Hepatocyte (in vitro differentiated cells): ENCODE data around the gene DHRS1. TPM values are rescaled to one million over a fixed set of nuclear protein-coding genes. Genes with fewer than 3 reads are reported as not detected.

ENCODE experiments used
- DNase-seq: peaks from one replicate; pipeline ENCODE4 v3.0.0-alpha.2; 2016; ENCODE audit warnings: low spot score
- H2AFZ ChIP-seq: fragments of 200-600 bp; sonication (generic); 2 replicates; pipeline ENCODE4 v1.6.0; 2016; ENCODE audit warnings: antibody characterized with exemption, mild to moderate bottlenecking
- H3K27ac ChIP-seq: fragments of 200-600 bp; sonication (generic); 2 replicates; pipeline ENCODE4 v1.5.1; 2016; ENCODE audit warnings: mild to moderate bottlenecking
- H3K27me3 ChIP-seq: fragments of 200-600 bp; sonication (generic); 2 replicates; pipeline ENCODE4 v1.6.1; 2016
- H3K36me3 ChIP-seq: fragments of 200-600 bp; sonication (generic); replicated peaks from 2 replicates; pipeline ENCODE4 v1.5.1; 2016; ENCODE audit warnings: low read depth; ENCODE audit not compliant: insufficient read depth
- H3K4me1 ChIP-seq: fragments of 200-600 bp; sonication (generic); 2 replicates; pipeline ENCODE4 v1.5.1; 2016; ENCODE audit warnings: mild to moderate bottlenecking, moderate library complexity; ENCODE audit not compliant: insufficient read depth
- H3K4me2 ChIP-seq: fragments of 200-600 bp; sonication (generic); 2 replicates; pipeline ENCODE4 v1.6.0; 2016
- H3K4me3 ChIP-seq: fragments of 200-600 bp; sonication (generic); 2 replicates; pipeline ENCODE4 v1.5.1; 2016; ENCODE audit warnings: mild to moderate bottlenecking
- H3K79me2 ChIP-seq: fragments of 200-600 bp; sonication (generic); 2 replicates; pipeline ENCODE4 v1.6.0; 2017; ENCODE audit warnings: mild to moderate bottlenecking
- H3K9me2 ChIP-seq: fragments of 200-600 bp; sonication (generic); replicated peaks from 2 replicates; pipeline ENCODE4 v1.6.0; 2017; ENCODE audit warnings: mild to moderate bottlenecking; ENCODE audit not compliant: insufficient read depth
- H3K9me3 ChIP-seq: fragments of 200-600 bp; sonication (generic); 2 replicates; pipeline ENCODE4 v1.5.1; 2016; ENCODE audit warnings: low read depth, mild to moderate bottlenecking
- H4K20me1 ChIP-seq: fragments of 200-600 bp; sonication (generic); 2 replicates; pipeline ENCODE4 v1.6.0; 2016; ENCODE audit warnings: mild to moderate bottlenecking; ENCODE audit not compliant: insufficient read depth, poor library complexity, severe bottlenecking
- CTCF ChIP-seq: fragments of 200-600 bp; sonication (generic); IDR thresholded peaks from 2 replicates; pipeline ENCODE4 v1.5.1; 2016; ENCODE audit warnings: antibody characterized with exemption, mild to moderate bottlenecking; ENCODE audit not compliant: poor library complexity
- EZH2 ChIP-seq: fragments of 200-600 bp; sonication (generic); IDR thresholded peaks from 2 replicates; pipeline ENCODE4 v1.6.1; 2016; ENCODE audit warnings: antibody characterized with exemption, mild to moderate bottlenecking, borderline replicate concordance
- EZH2phosphoT487 ChIP-seq: fragments of 200-600 bp; sonication (generic); IDR thresholded peaks from one replicate; pipeline ENCODE4 v1.6.1; 2018; ENCODE audit warnings: antibody characterized with exemption, mild to moderate bottlenecking, low read depth, moderate library complexity; ENCODE audit not compliant: unreplicated experiment, severe bottlenecking
- WGBS: methylation state at CpG from one replicate; pipeline ENCODE4 v1.1.6; 2016; ENCODE audit warnings: low lambda C conversion rate; ENCODE audit errors: missing lambda C conversion rate; 5-methylcytosine and 5-hydroxymethylcytosine counted together
- polyA plus RNA-seq: library from polyadenylated mRNA; unstranded; fragments of >200 nt; fragmentation: Nextera tagmentation; extraction: Ambion mirVana; gene quantifications from 2 replicates; pipeline ENCODE4 v1.2.1, GENCODE V29; 2016
- total RNA-seq: library from RNA; depleted of rRNA; stranded (reverse); fragments of >200 nt; gene quantifications from 2 replicates; pipeline ENCODE4 v1.2.3, GENCODE V29; 2014

The DHRS1 gene
- total and polyA plus RNA-seq, 2 experiments from 2014 or later = 23.0 to 39.5 TPM

GRCh38 chr14:24311837-24312615 is 12.4 kb upstream of the DHRS1 start:
- DNase-seq = no peak
- H4K20me1 ChIP-seq = no peaks in the 10 kb centered on the region
- H2AFZ ChIP-seq = no peak overlapping the region
- WGBS = 91% methylated on average over 1 of the region's 1 CpG
- no peak overlapping the region for H3K4me2 ChIP-seq
- TF ChIP-seq EZH2 = no peak
- no peak for TF ChIP-seq CTCF
- no peak for TF ChIP-seq EZH2phosphoT487
- H3K27me3 ChIP-seq = no peaks in the 10 kb centered on the region
- no peaks in the 10 kb centered on the region for H3K79me2 ChIP-seq
- no peaks in the 10 kb centered on the region for H3K9me2 ChIP-seq
- no peak overlapping the region for H3K27ac ChIP-seq
- H3K4me3 ChIP-seq = no peak overlapping the region
- H3K36me3 ChIP-seq = no peaks in the 10 kb centered on the region
- H3K4me1 ChIP-seq = peaks cover 5% of the 10 kb centered on the region
- H3K9me3 ChIP-seq = no peaks in the 10 kb centered on the region

- H4K20me1 ChIP-seq = no peaks in the 10 kb centered on the region
- H3K9me3 ChIP-seq = no peaks in the 10 kb centered on the region
- H3K27ac ChIP-seq = no peak within 1 kb of the TSS
- 99% methylated on average over 81 of the region's 99 CpGs for WGBS
- no peak for TF ChIP-seq CTCF
- TF ChIP-seq EZH2phosphoT487 = no peak
- TF ChIP-seq EZH2 = no peak
- H3K4me3 ChIP-seq = no peak within 1 kb of the TSS
- no peaks in the 10 kb centered on the region for H3K27me3 ChIP-seq
- H3K36me3 ChIP-seq = no peaks in the 10 kb centered on the region
- no peak within 1 kb of the TSS for H2AFZ ChIP-seq
- peaks cover 2% of the 10 kb centered on the region for H3K79me2 ChIP-seq
- H3K4me1 ChIP-seq = peaks cover 5% of the 10 kb centered on the region
- DNase-seq = no peak
- no peak within 1 kb of the TSS for H3K4me2 ChIP-seq
- no peaks in the 10 kb centered on the region for H3K9me2 ChIP-seq
Measured at GRCh38 chr14:24310646-24311604, 11.3 kb upstream of the DHRS1 start, which contains the start of gene LTB4R. Gene LTB4R, plus strand, starts transcription at chr14:24311502. Its CDS starts 4,150 bp downstream, at chr14:24315652.

- 94% methylated on average over 5 of the region's 5 CpGs for WGBS
- no peak for DNase-seq
- H3K4me2 ChIP-seq = no peak overlapping the region
- no peaks in the 10 kb centered on the region for H3K9me3 ChIP-seq
- TF ChIP-seq EZH2 = no peak
- no peak for TF ChIP-seq CTCF
- TF ChIP-seq EZH2phosphoT487 = no peak
- no peaks in the 10 kb centered on the region for H4K20me1 ChIP-seq
- H3K79me2 ChIP-seq = peaks cover 2% of the 10 kb centered on the region
- no peaks in the 10 kb centered on the region for H3K9me2 ChIP-seq
- H3K27me3 ChIP-seq = no peaks in the 10 kb centered on the region
- peaks cover 5% of the 10 kb centered on the region for H3K4me1 ChIP-seq
- no peaks in the 10 kb centered on the region for H3K36me3 ChIP-seq
- H3K27ac ChIP-seq = no peak overlapping the region
- H2AFZ ChIP-seq = no peak overlapping the region
- H3K4me3 ChIP-seq = no peak overlapping the region
Measured at GRCh38 chr14:24310265-24310645, 10.7 kb upstream of the DHRS1 start.
